HEK293 (cell line): Measurements from ENCODE around the gene LGALS1.

Source experiments
- CTCF ChIA-PET: fragments of 350-600 bp; formaldehyde crosslinking; extraction: SDS; loops from one replicate; lab custom pipeline; 2021; ENCODE audit warnings: antibody characterized with exemption; lab: Yijun Ruan, JAX
- POLR2A ChIA-PET: fragments of 300-600 bp; formaldehyde crosslinking; extraction: SDS; loops from one replicate; lab custom pipeline; 2020; ENCODE audit warnings: antibody characterized with exemption, inconsistent platforms; lab: Yijun Ruan, JAX
- H3K27ac ChIP-seq: fragments of 200-500 bp; sonication (Bioruptor generic); 2 replicates; pipeline ENCODE4 v1.5.1; 2014; ENCODE audit warnings: low read depth, low read length, control low read depth, inconsistent platforms; ENCODE audit errors: extremely low read depth
- H3K36me3 ChIP-seq, 2 experiments: fragments of 200-500 bp in 1 of 2; sonication (Bioruptor generic) in 1 of 2; 1 replicate in 1 of 2; 2 replicates in 1 of 2; pipeline ENCODE4 v1.5.1; 2014 to 2017; ENCODE audit warnings: inconsistent platforms in 2 of 2, low read length in 2 of 2; ENCODE audit not compliant: control insufficient read depth in 2 of 2, insufficient read depth in 1 of 2
- H3K4me1 ChIP-seq: fragments of 200-500 bp; sonication (Bioruptor generic); 2 replicates; pipeline ENCODE4 v1.5.1; 2014; ENCODE audit warnings: mild to moderate bottlenecking, low read length, inconsistent platforms; ENCODE audit not compliant: control insufficient read depth, insufficient read depth
- H3K4me3 ChIP-seq: 2 replicates; pipeline ENCODE4 v1.5.1; 2011; ENCODE audit warnings: low read depth, mild to moderate bottlenecking, control low read depth, low read length, moderate library complexity
- H3K9me3 ChIP-seq: fragments of 200-500 bp; sonication (Bioruptor generic); 2 replicates; pipeline ENCODE4 v1.5.1; 2014; ENCODE audit warnings: low read depth, low read length, inconsistent platforms; ENCODE audit not compliant: control insufficient read depth, insufficient read depth
- GLIS2 ChIP-seq: fragments of 450-650 bp; formaldehyde crosslinking; IDR thresholded peaks from 2 replicates; pipeline ENCODE4 v1.5.1; 2016; ENCODE audit warnings: missing biosample characterization, missing genetic modification characterization
- PATZ1 ChIP-seq: fragments of 450-650 bp; formaldehyde crosslinking; IDR thresholded peaks from 2 replicates; pipeline ENCODE4 v1.5.1; 2016; ENCODE audit warnings: missing biosample characterization, missing genetic modification characterization
- ZNF157 ChIP-seq: fragments of 450-650 bp; formaldehyde crosslinking; IDR thresholded peaks from 2 replicates; pipeline ENCODE4 v1.5.1; 2016; ENCODE audit warnings: missing biosample characterization, missing genetic modification characterization
- ZNF2 ChIP-seq: fragments of 450-650 bp; formaldehyde crosslinking; IDR thresholded peaks from 2 replicates; pipeline ENCODE4 v1.5.1; 2016; ENCODE audit warnings: missing biosample characterization, missing genetic modification characterization
- ZNF341 ChIP-seq: fragments of 450-650 bp; formaldehyde crosslinking; IDR thresholded peaks from 2 replicates; pipeline ENCODE4; 2016; ENCODE audit warnings: low read depth, missing biosample characterization, missing genetic modification characterization
- ZNF549 ChIP-seq: fragments of 450-650 bp; IDR thresholded peaks from 2 replicates; pipeline ENCODE4 v1.5.1; 2018; ENCODE audit warnings: missing biosample characterization, missing genetic modification characterization, mild to moderate bottlenecking, inconsistent platforms, moderate library complexity
- ZNF571 ChIP-seq: fragments of 450-650 bp; formaldehyde crosslinking; IDR thresholded peaks from 2 replicates; pipeline ENCODE4 v1.5.0; 2017; ENCODE audit warnings: missing biosample characterization, missing genetic modification characterization
- ZNF600 ChIP-seq: fragments of 450-650 bp; formaldehyde crosslinking; IDR thresholded peaks from 2 replicates; pipeline ENCODE4 v1.5.1; 2016; ENCODE audit warnings: missing biosample characterization, missing genetic modification characterization
- ZNF645 ChIP-seq: fragments of 450-650 bp; formaldehyde crosslinking; IDR thresholded peaks from 2 replicates; pipeline ENCODE4; 2016; ENCODE audit warnings: missing biosample characterization, missing genetic modification characterization
- ZNF677 ChIP-seq: fragments of 450-650 bp; IDR thresholded peaks from 2 replicates; pipeline ENCODE4 v1.5.0; 2018; ENCODE audit warnings: missing biosample characterization, mild to moderate bottlenecking, missing genetic modification characterization, moderate library complexity
- ZNF768 ChIP-seq: fragments of 450-650 bp; formaldehyde crosslinking; IDR thresholded peaks from 2 replicates; pipeline ENCODE4 v1.5.1; 2018; ENCODE audit warnings: missing biosample characterization, mild to moderate bottlenecking, missing genetic modification characterization
- ZNF776 ChIP-seq: fragments of 450-650 bp; formaldehyde crosslinking; IDR thresholded peaks from 2 replicates; pipeline ENCODE4 v1.5.0; 2017; ENCODE audit warnings: missing biosample characterization, missing genetic modification characterization, borderline replicate concordance
- ZNF791 ChIP-seq: fragments of 450-650 bp; formaldehyde crosslinking; IDR thresholded peaks from 2 replicates; pipeline ENCODE4 v1.5.1; 2016; ENCODE audit warnings: missing biosample characterization, missing genetic modification characterization
- ZNF830 ChIP-seq: fragments of 450-650 bp; IDR thresholded peaks from 2 replicates; pipeline ENCODE4 v1.5.0; 2018; ENCODE audit warnings: missing biosample characterization, missing genetic modification characterization, low read depth, mild to moderate bottlenecking, moderate library complexity
- TF ChIP-seq, protein P1 (sequence below): fragments of 450-650 bp; formaldehyde crosslinking; IDR thresholded peaks from 2 replicates; pipeline ENCODE4 v1.5.0; 2017; ENCODE audit warnings: missing biosample characterization, missing genetic modification characterization, borderline replicate concordance
- TF ChIP-seq, protein P2 (sequence below): fragments of 450-650 bp; formaldehyde crosslinking; IDR thresholded peaks from 2 replicates; pipeline ENCODE4 v1.5.1; 2016; ENCODE audit warnings: missing biosample characterization, missing genetic modification characterization
- TF ChIP-seq, protein P3 (sequence below): fragments of 450-650 bp; formaldehyde crosslinking; IDR thresholded peaks from 2 replicates; pipeline ENCODE4 v1.5.1; 2016; ENCODE audit warnings: missing biosample characterization, missing genetic modification characterization

LGALS1 gene

GRCh38 chr22:37629928-37630327, 45.5 kb upstream of the LGALS1 start:
- TF ChIP-seq ZNF549 (no peak), ZNF341 (tag by site-specific recombination) (no peak), ZNF2 (no peak), ZNF645 (tag by site-specific recombination) (no peak), ZNF677 (tag by site-specific recombination) (no peak), ZNF776 (tag by site-specific recombination) (no peak), ZNF571 (tag by site-specific recombination) (no peak)
- TF ChIP-seq, protein P1, sequence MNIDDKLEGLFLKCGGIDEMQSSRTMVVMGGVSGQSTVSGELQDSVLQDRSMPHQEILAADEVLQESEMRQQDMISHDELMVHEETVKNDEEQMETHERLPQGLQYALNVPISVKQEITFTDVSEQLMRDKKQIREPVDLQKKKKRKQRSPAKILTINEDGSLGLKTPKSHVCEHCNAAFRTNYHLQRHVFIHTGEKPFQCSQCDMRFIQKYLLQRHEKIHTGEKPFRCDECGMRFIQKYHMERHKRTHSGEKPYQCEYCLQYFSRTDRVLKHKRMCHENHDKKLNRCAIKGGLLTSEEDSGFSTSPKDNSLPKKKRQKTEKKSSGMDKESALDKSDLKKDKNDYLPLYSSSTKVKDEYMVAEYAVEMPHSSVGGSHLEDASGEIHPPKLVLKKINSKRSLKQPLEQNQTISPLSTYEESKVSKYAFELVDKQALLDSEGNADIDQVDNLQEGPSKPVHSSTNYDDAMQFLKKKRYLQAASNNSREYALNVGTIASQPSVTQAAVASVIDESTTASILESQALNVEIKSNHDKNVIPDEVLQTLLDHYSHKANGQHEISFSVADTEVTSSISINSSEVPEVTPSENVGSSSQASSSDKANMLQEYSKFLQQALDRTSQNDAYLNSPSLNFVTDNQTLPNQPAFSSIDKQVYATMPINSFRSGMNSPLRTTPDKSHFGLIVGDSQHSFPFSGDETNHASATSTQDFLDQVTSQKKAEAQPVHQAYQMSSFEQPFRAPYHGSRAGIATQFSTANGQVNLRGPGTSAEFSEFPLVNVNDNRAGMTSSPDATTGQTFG (tag by site-specific recombination) = no peak
- TF ChIP-seq, protein P2, sequence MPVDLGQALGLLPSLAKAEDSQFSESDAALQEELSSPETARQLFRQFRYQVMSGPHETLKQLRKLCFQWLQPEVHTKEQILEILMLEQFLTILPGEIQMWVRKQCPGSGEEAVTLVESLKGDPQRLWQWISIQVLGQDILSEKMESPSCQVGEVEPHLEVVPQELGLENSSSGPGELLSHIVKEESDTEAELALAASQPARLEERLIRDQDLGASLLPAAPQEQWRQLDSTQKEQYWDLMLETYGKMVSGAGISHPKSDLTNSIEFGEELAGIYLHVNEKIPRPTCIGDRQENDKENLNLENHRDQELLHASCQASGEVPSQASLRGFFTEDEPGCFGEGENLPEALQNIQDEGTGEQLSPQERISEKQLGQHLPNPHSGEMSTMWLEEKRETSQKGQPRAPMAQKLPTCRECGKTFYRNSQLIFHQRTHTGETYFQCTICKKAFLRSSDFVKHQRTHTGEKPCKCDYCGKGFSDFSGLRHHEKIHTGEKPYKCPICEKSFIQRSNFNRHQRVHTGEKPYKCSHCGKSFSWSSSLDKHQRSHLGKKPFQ = no peak
- ChIA-PET POLR2A (interaction anchor here (1.1 to 11.0 kb wide), 3 partner anchors 13 to 29 kb away, joined by 3 to 80 read pairs (median 4); partner anchors contain the start of gene PDXP), CTCF (interaction anchor here (1.6 to 17.0 kb wide), 3 partner anchors 13 to 51 kb away, joined by 4 to 353 read pairs (median 107); partner anchors contain the start of genes LGALS1 and NOL12)
- peaks cover 13% of the 10 kb centered on the region for H3K4me1 ChIP-seq
- no peak overlapping the region for H3K27ac ChIP-seq
- no peaks in the 10 kb centered on the region for H3K9me3 ChIP-seq
- peaks cover 0 to 76% of the 10 kb centered on the region in 2 experiments; a peak in 2 of 3 replicates for H3K36me3 ChIP-seq
- no peak overlapping the region for H3K4me3 ChIP-seq

DNA sequence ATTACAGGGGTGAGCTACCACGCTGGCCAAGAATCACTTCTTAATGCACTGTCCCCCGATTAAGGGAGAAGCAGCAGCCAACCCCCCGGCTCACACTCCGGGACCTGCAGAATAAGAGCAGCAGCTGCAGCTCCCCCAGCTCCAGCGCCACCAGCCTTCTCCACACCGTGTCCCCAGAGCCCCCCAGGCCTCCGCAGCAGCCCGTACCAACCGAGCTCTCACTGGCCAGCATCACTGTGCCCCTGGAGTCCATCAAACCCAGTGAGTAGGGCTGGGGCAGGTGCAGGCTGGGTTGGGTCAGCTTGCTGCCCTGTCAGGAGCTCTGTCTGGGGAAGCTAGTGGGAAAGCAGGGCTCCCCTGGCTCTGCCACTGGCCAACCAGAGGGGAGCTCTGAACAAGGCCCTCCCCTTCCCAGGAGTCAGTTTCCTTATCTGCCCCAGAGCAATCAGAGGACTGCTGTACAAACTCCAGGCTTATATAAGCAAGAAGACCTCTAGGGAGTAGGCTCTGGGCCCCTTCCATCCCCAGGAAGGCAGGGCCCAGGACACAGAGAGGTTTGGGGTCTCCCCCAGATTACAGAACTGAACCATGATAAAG, 44.5 kb upstream of the LGALS1 start:
- Histone ChIP-seq H3K4me1 (peaks cover 13% of the 10 kb centered on the region), H3K36me3 (peaks cover 0 to 66% of the 10 kb centered on the region in 2 experiments; a peak in 1 of 3 replicates), H3K27ac (no peak overlapping the region), H3K9me3 (no peaks in the 10 kb centered on the region), H3K4me3 (no peak overlapping the region)
- CTCF ChIA-PET = interaction anchor here (1.6 to 17.0 kb wide), 3 partner anchors 12 to 50 kb away, joined by 4 to 353 read pairs (median 107); partner anchors contain the start of genes LGALS1 and NOL12
- POLR2A ChIA-PET = interaction anchor here (0.5 to 11.0 kb wide), 7 partner anchors 9 to 28 kb away, joined by 3 to 80 read pairs (median 4); partner anchors contain the start of genes PDXP and SH3BP1
- TF ChIP-seq ZNF830 (tag by site-specific recombination) (no peak), ZNF157 (tag by site-specific recombination) (no peak)

DNA sequence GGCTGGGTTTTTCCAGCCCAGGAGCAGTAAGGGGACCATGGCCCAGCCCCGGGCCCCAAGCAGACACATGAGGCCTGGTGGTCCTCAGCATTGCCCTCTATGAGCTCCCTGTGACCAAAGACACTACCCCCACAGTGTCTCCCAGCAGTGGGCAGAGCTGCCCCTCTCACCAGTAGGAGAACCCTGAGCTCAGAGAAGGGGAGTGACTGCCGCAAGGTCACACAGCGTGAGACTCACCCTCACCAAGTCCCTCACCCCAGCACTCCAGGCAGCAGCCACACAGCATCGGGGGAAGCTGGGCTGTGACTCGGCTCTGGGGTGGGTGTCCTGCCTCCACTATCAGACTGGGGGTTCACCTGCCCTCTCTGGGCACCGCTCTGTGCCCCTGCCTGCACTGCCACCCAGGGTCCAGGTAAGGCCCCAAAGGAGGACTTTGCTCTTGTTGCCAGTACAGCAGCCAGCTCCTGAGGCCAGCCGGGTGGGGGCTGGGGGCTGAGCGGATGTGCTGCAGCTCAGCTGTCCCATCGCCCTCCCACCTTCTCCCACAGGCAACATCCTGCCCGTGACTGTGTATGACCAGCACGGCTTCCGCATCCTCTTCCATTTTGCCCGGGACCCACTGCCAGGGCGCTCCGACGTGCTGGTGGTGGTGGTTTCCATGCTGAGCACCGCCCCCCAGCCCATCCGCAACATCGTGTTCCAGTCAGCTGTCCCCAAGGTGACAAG, 43.8 kb upstream of the LGALS1 start:
- no peak overlapping the region for H3K27ac ChIP-seq
- H3K9me3 ChIP-seq = no peaks in the 10 kb centered on the region
- ChIA-PET POLR2A (interaction anchor here (0.5 to 11.0 kb wide), 9 partner anchors 8 to 34 kb away, joined by 3 to 80 read pairs (median 4); partner anchors contain the start of genes GGA1, PDXP and SH3BP1), CTCF (interaction anchor here (0.6 to 17.0 kb wide), 7 partner anchors 9 to 87 kb away, joined by 3 to 353 read pairs (median 3); partner anchors contain the start of genes GGA1, LGALS1 and NOL12)
- no peak overlapping the region for H3K4me3 ChIP-seq
- TF ChIP-seq, protein P3, sequence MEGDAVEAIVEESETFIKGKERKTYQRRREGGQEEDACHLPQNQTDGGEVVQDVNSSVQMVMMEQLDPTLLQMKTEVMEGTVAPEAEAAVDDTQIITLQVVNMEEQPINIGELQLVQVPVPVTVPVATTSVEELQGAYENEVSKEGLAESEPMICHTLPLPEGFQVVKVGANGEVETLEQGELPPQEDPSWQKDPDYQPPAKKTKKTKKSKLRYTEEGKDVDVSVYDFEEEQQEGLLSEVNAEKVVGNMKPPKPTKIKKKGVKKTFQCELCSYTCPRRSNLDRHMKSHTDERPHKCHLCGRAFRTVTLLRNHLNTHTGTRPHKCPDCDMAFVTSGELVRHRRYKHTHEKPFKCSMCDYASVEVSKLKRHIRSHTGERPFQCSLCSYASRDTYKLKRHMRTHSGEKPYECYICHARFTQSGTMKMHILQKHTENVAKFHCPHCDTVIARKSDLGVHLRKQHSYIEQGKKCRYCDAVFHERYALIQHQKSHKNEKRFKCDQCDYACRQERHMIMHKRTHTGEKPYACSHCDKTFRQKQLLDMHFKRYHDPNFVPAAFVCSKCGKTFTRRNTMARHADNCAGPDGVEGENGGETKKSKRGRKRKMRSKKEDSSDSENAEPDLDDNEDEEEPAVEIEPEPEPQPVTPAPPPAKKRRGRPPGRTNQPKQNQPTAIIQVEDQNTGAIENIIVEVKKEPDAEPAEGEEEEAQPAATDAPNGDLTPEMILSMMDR = no peak
- 0 out of 2 replicates have a peak, but pooled peaks have one; percentile 46 for TF ChIP-seq ZNF341 (tag by site-specific recombination)
- 0 out of 2 replicates have a peak, but pooled peaks have one; percentile 13 for TF ChIP-seq GLIS2 (tag by site-specific recombination)
- TF ChIP-seq ZNF600 = peak; percentile 52; the same call in 1 of the 2 replicates
- TF ChIP-seq ZNF791 = no peak
- peak; percentile 41; the same call in 1 of the 2 replicates for TF ChIP-seq PATZ1 (tag by site-specific recombination)
- peak; percentile 84; the same call in 1 of the 2 replicates for TF ChIP-seq ZNF768 (tag by site-specific recombination)
- H3K4me1 ChIP-seq = peaks cover 13% of the 10 kb centered on the region
- H3K36me3 ChIP-seq = peaks cover 0 to 59% of the 10 kb centered on the region in 2 experiments; a peak in 1 of 3 replicates
